ENCODE results near the gene ZNF445. TPM values are rescaled to one million over a fixed set of nuclear protein-coding genes. Genes with fewer than 3 reads are reported as not detected.

ZNF445 gene
- total RNA-seq, 1 experiment from 2014 or later, result 11.9 TPM

- ATAC-seq, result peak; percentile 30
- peak overlapping the region; percentile 82 to 90 for H3K4me3 ChIP-seq (ENCODE audit: low read depth in 2 of 2, low read length in 2 of 2)
- peaks cover 5% of the 10 kb centered on the region; the same call in 1 of the 2 replicates for H3K4me1 ChIP-seq (ENCODE audit: control insufficient read depth, insufficient read depth, low read length)
- no TSS peak for BruUV-seq (replicated peaks)
- TF ChIP-seq TCF7L2 (IDR thresholded peaks at IDR 0.05; ENCODE audit: low read depth, low read length) (no peak), POLR2AphosphoS5 (IDR thresholded peaks at IDR 0.05; ENCODE audit: low read depth, low read length) (no peak; the same call in 1 of the 2 replicates), CTCF (IDR thresholded peaks at IDR 0.05) (no peak), SIN3A (IDR thresholded peaks at IDR 0.05; ENCODE audit: borderline replicate concordance, insufficient read depth, low read depth, low read length) (no peak), REST (IDR thresholded peaks at IDR 0.05; ENCODE audit: insufficient read depth in 1 of 2, low read depth in 2 of 2, low read length in 1 of 2) (no peak)
- peak overlapping the region; percentile 84 for H3K27ac ChIP-seq (ENCODE audit: low read length)
- in situ Hi-C loops (cut with HindIII; ENCODE audit: low pct_unique_long_range_greater_than_20kb, low sequenced_read_pairs) (no loop called here), intact Hi-C loops (cut with micrococcal nuclease; ENCODE audit: unreplicated experiment) (loop anchor here (10.0 kb wide), 1 partner anchor 185 kb away; no protein-coding TSS in a partner anchor)
- CTCF ChIA-PET, result no interaction called here
- peaks cover 16% of the 10 kb centered on the region; the same call in 1 of the 2 replicates for H3K9me3 ChIP-seq (ENCODE audit: control insufficient read depth, insufficient read depth, low read depth, low read length)
- no peaks in the 10 kb centered on the region for H3K27me3 ChIP-seq (ENCODE audit: control insufficient read depth, insufficient read depth, low read length)
- peaks cover 4% of the 10 kb centered on the region; the same call in 1 of the 2 replicates for H3K36me3 ChIP-seq (ENCODE audit: control insufficient read depth, insufficient read depth, low read length)
- no peak for DNase-seq (ENCODE audit: low read depth, low spot score)
- POLR2A ChIA-PET, result interaction anchor here (0.6 kb wide), 1 partner anchor 136 kb away, joined by 4 read pairs; no protein-coding TSS in a partner anchor
These were observed 32.5 kb upstream of the ZNF445 start for GRCh38 chr3:44510000-44510368.

- peaks cover 5% of the 10 kb centered on the region; the same call in 1 of the 2 replicates for H3K4me1 ChIP-seq (ENCODE audit: control insufficient read depth, insufficient read depth, low read length)
- ChIA-PET POLR2A (no interaction called here), CTCF (no interaction called here)
- peak overlapping the region; percentile 82 to 90 for H3K4me3 ChIP-seq (ENCODE audit: low read depth in 2 of 2, low read length in 2 of 2)
- in situ Hi-C loops (cut with HindIII; ENCODE audit: low pct_unique_long_range_greater_than_20kb, low sequenced_read_pairs), result no loop called here
- H3K27ac ChIP-seq (ENCODE audit: low read length), result peak overlapping the region; percentile 84; the same call in 1 of the 2 replicates
- DNase-seq (ENCODE audit: low read depth, low spot score) (no peak), ATAC-seq (0 out of 2 replicates have a peak, but pooled peaks have one; percentile 8)
- TSS peak; percentile 83 for BruUV-seq (replicated peaks)
- H3K36me3 ChIP-seq (ENCODE audit: control insufficient read depth, insufficient read depth, low read length), result peaks cover 4% of the 10 kb centered on the region; the same call in 1 of the 2 replicates
- intact Hi-C loops (cut with micrococcal nuclease; ENCODE audit: unreplicated experiment), result no loop called here
- no peaks in the 10 kb centered on the region for H3K27me3 ChIP-seq (ENCODE audit: control insufficient read depth, insufficient read depth, low read length)
- H3K9me3 ChIP-seq (ENCODE audit: control insufficient read depth, insufficient read depth, low read depth, low read length), result peaks cover 16% of the 10 kb centered on the region; the same call in 1 of the 2 replicates
- no peak for TF ChIP-seq CTCF (IDR thresholded peaks at IDR 0.05)
- no peak for TF ChIP-seq SIN3A (IDR thresholded peaks at IDR 0.05; ENCODE audit: borderline replicate concordance, insufficient read depth, low read depth, low read length)
- no peak for TF ChIP-seq POLR2AphosphoS5 (IDR thresholded peaks at IDR 0.05; ENCODE audit: low read depth, low read length)
- TF ChIP-seq TCF7L2 (IDR thresholded peaks at IDR 0.05; ENCODE audit: low read depth, low read length), result no peak
- TF ChIP-seq REST (IDR thresholded peaks at IDR 0.05; ENCODE audit: insufficient read depth in 1 of 2, low read depth in 2 of 2, low read length in 1 of 2), result no peak
These were observed 32.0 kb upstream of the ZNF445 start for GRCh38 chr3:44509393-44509921.

Measured in Panc1 (cell line).